ENCODE data around the gene PDE7B. TPM values are rescaled to one million over a fixed set of nuclear protein-coding genes. Genes with fewer than 3 reads are reported as not detected.
A peak's percentile ranks its signal among the peaks of the same experiment; 100 is the strongest.

Gene PDE7B
- total RNA-seq, 1 donor from 2014 or later: 0.05 TPM

DNA sequence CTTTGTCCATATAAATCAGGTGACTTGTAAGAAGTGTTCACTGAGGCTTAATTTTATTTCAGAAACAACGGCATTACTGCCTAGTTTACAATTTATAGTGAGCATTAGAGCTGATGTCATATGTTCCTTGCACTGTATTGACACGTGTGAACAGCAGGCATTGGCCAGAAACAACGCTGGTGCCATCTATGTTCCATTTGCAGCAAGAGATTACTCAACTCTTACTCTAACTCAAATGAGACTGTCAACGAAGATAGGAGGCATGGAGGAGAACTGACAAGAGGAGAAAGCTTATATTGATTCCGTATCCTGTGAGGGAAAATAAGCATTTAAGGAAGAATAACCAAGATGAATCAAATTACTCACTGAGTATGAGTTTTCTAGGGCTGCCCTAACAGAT is 350.2 kb downstream of the PDE7B start:
- Mint-ChIP-seq H3K4me1 (ENCODE audit: low read depth) (no peaks in the 10 kb centered on the region), H3K27me3 (ENCODE audit: low read depth) (no peaks in the 10 kb centered on the region), H3K27ac (ENCODE audit: unreplicated experiment) (no peak overlapping the region), H3K4me3 (ENCODE audit: unreplicated experiment) (no peak overlapping the region), H3K9me3 (ENCODE audit: low read depth) (no peaks in the 10 kb centered on the region), H3K36me3 (ENCODE audit: low read depth) (no peaks in the 10 kb centered on the region)
- peak; percentile 35 for TF ChIP-seq CTCF (IDR thresholded peaks at IDR 0.05)
- DNase-seq (ENCODE audit: low spot score): no peak

GRCh38 chr6:136208783-136209182 is 357.3 kb downstream of the PDE7B start:
- Mint-ChIP-seq H3K27me3 (ENCODE audit: low read depth) (no peaks in the 10 kb centered on the region), H3K36me3 (ENCODE audit: low read depth) (no peaks in the 10 kb centered on the region), H3K27ac (ENCODE audit: unreplicated experiment) (no peak overlapping the region), H3K9me3 (ENCODE audit: low read depth) (no peaks in the 10 kb centered on the region), H3K4me1 (ENCODE audit: low read depth) (no peaks in the 10 kb centered on the region), H3K4me3 (ENCODE audit: unreplicated experiment) (no peak overlapping the region)
- DNase-seq (ENCODE audit: low spot score): no peak
- TF ChIP-seq CTCF (IDR thresholded peaks at IDR 0.05): no peak

DNA sequence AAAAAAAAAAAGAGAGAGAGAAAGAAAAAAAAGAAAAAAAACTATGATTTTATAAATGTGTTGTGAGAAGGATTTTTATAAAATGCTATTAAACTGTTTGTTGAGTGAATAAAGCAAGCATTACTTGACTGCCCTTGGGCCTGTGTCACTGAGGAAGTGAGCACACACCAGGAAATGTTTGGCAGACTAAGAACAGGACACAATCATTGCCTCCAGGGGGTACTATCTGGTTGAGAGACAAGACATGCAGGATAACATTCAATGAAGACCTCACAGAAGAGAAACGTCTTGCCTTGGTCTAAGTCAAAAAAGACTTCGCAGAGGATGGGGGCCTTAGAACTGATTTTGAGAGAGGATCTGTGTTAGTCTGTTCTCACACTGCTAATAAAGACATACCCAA is 358.0 kb downstream of the PDE7B start:
- Mint-ChIP-seq H3K4me1 (ENCODE audit: low read depth) (no peaks in the 10 kb centered on the region), H3K4me3 (ENCODE audit: unreplicated experiment) (no peak overlapping the region), H3K36me3 (ENCODE audit: low read depth) (no peaks in the 10 kb centered on the region), H3K27ac (ENCODE audit: unreplicated experiment) (no peak overlapping the region), H3K9me3 (ENCODE audit: low read depth) (no peaks in the 10 kb centered on the region), H3K27me3 (ENCODE audit: low read depth) (no peaks in the 10 kb centered on the region)
- DNase-seq (ENCODE audit: low spot score): no peak
- no peak for TF ChIP-seq CTCF (IDR thresholded peaks at IDR 0.05)

DNA sequence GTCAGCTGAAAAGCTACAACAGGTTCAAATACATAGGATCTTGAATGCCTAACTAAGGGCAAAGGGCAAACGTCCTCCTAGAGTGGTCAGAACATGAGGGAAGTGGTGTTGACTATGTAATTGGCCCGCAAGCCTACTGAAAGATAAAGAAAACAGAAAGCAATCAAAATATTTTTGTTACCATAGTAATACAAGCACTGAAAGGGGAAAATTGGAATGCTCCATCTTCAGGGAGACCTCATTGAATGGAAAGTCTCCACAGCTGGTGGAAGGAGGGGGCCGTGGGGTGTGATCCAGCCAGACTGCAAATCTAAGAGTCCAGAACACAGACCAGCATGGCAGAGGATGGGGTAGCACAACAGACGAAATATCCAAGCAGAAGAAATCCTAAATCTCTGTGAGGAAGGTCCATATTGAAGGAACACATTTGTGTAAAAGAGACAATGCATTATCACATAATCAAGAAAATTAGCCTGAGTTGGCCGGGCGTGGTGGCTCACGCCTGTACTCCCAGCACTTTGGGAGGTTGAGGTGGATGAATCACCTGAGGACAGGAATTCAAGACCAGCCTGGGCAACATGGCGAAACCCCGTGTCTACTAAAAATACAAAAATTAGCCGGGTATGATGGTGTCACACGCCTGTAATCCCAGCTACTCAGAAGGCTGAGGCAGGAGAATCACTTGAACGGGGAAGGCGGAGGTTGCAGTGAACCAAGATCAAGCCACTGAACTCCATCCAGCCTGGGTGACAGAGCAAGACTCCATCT is 359.1 kb downstream of the PDE7B start:
- no peak overlapping the region for H3K27ac Mint-ChIP-seq (ENCODE audit: unreplicated experiment)
- DNase-seq (ENCODE audit: low spot score): no peak
- TF ChIP-seq CTCF (IDR thresholded peaks at IDR 0.05): no peak
- no peaks in the 10 kb centered on the region for H3K36me3 Mint-ChIP-seq (ENCODE audit: low read depth)
- no peak overlapping the region for H3K4me3 Mint-ChIP-seq (ENCODE audit: unreplicated experiment)
- no peaks in the 10 kb centered on the region for H3K4me1 Mint-ChIP-seq (ENCODE audit: low read depth)
- no peaks in the 10 kb centered on the region for H3K9me3 Mint-ChIP-seq (ENCODE audit: low read depth)
- no peaks in the 10 kb centered on the region for H3K27me3 Mint-ChIP-seq (ENCODE audit: low read depth)

GRCh38 chr6:136212608-136213007 is 361.1 kb downstream of the PDE7B start:
- no peak overlapping the region for H3K4me3 Mint-ChIP-seq (ENCODE audit: unreplicated experiment)
- H3K36me3 Mint-ChIP-seq (ENCODE audit: low read depth): no peaks in the 10 kb centered on the region
- H3K4me1 Mint-ChIP-seq (ENCODE audit: low read depth): no peaks in the 10 kb centered on the region
- no peak overlapping the region for H3K27ac Mint-ChIP-seq (ENCODE audit: unreplicated experiment)
- H3K27me3 Mint-ChIP-seq (ENCODE audit: low read depth): no peaks in the 10 kb centered on the region
- DNase-seq (ENCODE audit: low spot score): no peak
- no peaks in the 10 kb centered on the region for H3K9me3 Mint-ChIP-seq (ENCODE audit: low read depth)
- no peak for TF ChIP-seq CTCF (IDR thresholded peaks at IDR 0.05)
